Smooth muscle cell (in vitro differentiated cells): ENCODE data around the gene HDAC5. TPM values are rescaled to one million over a fixed set of nuclear protein-coding genes. Genes with fewer than 3 reads are reported as not detected.

Experiments used
- DNase-seq: peaks from one replicate; lab custom pipeline; 2025; ENCODE audit not compliant: unreplicated experiment; lab: John Stamatoyannopoulos, UW
- H2AFZ ChIP-seq: fragments of 200-600 bp; sonication (generic); 2 replicates; pipeline ENCODE4 v1.6.0; 2016; ENCODE audit warnings: antibody characterized with exemption, low read depth, mild to moderate bottlenecking
- H3F3A ChIP-seq: fragments of 200-600 bp; sonication (generic); 2 replicates; pipeline ENCODE4 v1.6.0; 2017; ENCODE audit warnings: antibody characterized with exemption, low read depth
- H3K27ac ChIP-seq: fragments of 200-600 bp; sonication (generic); 2 replicates; pipeline ENCODE4 v1.5.1; 2016; ENCODE audit warnings: low read depth, mild to moderate bottlenecking
- H3K27me3 ChIP-seq: fragments of 200-600 bp; sonication (generic); 2 replicates; pipeline ENCODE4 v1.6.1; 2016; ENCODE audit warnings: low read depth, mild to moderate bottlenecking
- H3K36me3 ChIP-seq: fragments of 200-600 bp; sonication (generic); 2 replicates; pipeline ENCODE4 v1.5.1; 2016; ENCODE audit warnings: low read depth
- H3K4me1 ChIP-seq: fragments of 200-600 bp; sonication (generic); 2 replicates; pipeline ENCODE4 v1.5.1; 2016; ENCODE audit warnings: low read depth
- H3K4me2 ChIP-seq: fragments of 200-600 bp; sonication (generic); 2 replicates; pipeline ENCODE4 v1.6.0; 2016; ENCODE audit warnings: mild to moderate bottlenecking
- H3K4me3 ChIP-seq: fragments of 200-600 bp; sonication (generic); 2 replicates; pipeline ENCODE4 v1.5.1; 2016; ENCODE audit warnings: mild to moderate bottlenecking
- H3K79me2 ChIP-seq: fragments of 200-600 bp; sonication (generic); 2 replicates; pipeline ENCODE4 v1.6.0; 2016; ENCODE audit warnings: low read depth, mild to moderate bottlenecking
- H3K9ac ChIP-seq: fragments of 200-600 bp; sonication (generic); 2 replicates; pipeline ENCODE4 v1.6.0; 2016; ENCODE audit warnings: low read depth
- H3K9me3 ChIP-seq: fragments of 200-600 bp; sonication (generic); replicated peaks from 2 replicates; pipeline ENCODE4 v1.5.1; 2016; ENCODE audit warnings: low read depth
- H4K20me1 ChIP-seq: fragments of 200-600 bp; sonication (generic); 2 replicates; pipeline ENCODE4 v1.6.0; 2016; ENCODE audit warnings: low read depth
- CTCF ChIP-seq: fragments of 200-600 bp; sonication (generic); IDR thresholded peaks from 2 replicates; pipeline ENCODE4 v1.5.1; 2017; ENCODE audit warnings: borderline replicate concordance, mild to moderate bottlenecking, antibody characterized with exemption; ENCODE audit not compliant: insufficient read depth, poor library complexity, severe bottlenecking
- WGBS: methylation state at CpG from one replicate; pipeline ENCODE4 v1.1.7; 2016; ENCODE audit warnings: low lambda C conversion rate; 5-methylcytosine and 5-hydroxymethylcytosine counted together
- polyA plus RNA-seq: library from polyadenylated mRNA; unstranded; fragments of >200 nt; fragmentation: Nextera tagmentation; extraction: Ambion mirVana; gene quantifications from 2 replicates; pipeline ENCODE4 v1.2.1, GENCODE V29; 2016
- total RNA-seq: library from RNA; depleted of rRNA; stranded (reverse); fragments of >200 nt; gene quantifications from 2 replicates; pipeline ENCODE4 v1.2.3, GENCODE V29; 2014

HDAC5 gene
- total and polyA plus RNA-seq, 2 experiments from 2014 or later, result 52.6 to 65.3 TPM

DNA sequence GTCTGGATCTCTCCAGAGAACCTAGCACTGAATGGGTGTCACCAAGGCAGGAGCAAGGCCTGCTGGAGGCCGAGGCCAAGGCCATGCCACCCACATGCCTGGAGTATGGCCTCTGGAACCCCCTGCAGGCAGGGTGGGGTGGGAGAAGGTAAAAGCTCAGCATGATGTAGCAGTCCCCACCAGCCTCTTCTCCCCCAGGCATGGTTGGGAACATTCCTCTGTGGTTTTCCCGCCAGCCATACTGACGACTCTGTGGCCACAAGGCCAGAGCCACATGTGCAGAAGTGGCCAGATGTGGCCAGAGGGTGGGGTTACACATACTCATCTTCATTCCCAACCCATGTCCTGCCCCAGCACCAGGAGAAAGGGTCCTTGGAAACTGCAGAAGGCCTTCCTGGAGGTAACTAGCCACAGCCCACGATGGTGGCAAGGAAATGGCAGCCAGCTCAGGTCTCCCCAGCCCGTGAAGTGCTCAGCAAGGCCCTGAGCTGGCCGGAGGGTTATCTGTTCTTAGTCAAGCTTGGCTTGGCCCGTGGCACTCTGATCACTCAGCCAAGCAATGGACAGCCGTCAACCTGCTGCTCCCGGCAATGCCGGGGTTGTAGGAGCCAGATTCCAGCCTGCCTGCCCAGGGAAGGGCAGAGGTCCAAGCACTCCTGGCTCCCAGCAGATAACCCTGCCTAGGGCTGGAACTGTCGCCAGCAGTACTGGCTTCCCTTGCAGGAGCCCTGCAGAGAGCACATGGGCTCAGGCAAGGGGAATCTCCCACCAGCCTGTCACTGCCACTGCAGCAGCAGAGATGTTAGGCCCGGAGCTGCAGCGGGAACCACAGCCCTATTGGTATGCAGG lies 26.1 kb downstream of the HDAC5 start:
- Histone ChIP-seq H3K4me2 (peak overlapping the region; percentile 78), H2AFZ (no peak overlapping the region), H4K20me1 (peaks cover 14% of the 10 kb centered on the region), H3F3A (peaks cover 16% of the 10 kb centered on the region), H3K36me3 (no peaks in the 10 kb centered on the region), H3K27ac (peak overlapping the region; percentile 98), H3K9ac (peak overlapping the region; percentile 86), H3K4me1 (peaks cover 25% of the 10 kb centered on the region), H3K27me3 (no peaks in the 10 kb centered on the region), H3K79me2 (peaks cover 14% of the 10 kb centered on the region), H3K4me3 (no peak overlapping the region), H3K9me3 (no peaks in the 10 kb centered on the region)
- WGBS, result 54% methylated on average over 13 of the region's 13 CpGs
- DNase-seq, result no peak
- TF ChIP-seq CTCF, result no peak

DNA sequence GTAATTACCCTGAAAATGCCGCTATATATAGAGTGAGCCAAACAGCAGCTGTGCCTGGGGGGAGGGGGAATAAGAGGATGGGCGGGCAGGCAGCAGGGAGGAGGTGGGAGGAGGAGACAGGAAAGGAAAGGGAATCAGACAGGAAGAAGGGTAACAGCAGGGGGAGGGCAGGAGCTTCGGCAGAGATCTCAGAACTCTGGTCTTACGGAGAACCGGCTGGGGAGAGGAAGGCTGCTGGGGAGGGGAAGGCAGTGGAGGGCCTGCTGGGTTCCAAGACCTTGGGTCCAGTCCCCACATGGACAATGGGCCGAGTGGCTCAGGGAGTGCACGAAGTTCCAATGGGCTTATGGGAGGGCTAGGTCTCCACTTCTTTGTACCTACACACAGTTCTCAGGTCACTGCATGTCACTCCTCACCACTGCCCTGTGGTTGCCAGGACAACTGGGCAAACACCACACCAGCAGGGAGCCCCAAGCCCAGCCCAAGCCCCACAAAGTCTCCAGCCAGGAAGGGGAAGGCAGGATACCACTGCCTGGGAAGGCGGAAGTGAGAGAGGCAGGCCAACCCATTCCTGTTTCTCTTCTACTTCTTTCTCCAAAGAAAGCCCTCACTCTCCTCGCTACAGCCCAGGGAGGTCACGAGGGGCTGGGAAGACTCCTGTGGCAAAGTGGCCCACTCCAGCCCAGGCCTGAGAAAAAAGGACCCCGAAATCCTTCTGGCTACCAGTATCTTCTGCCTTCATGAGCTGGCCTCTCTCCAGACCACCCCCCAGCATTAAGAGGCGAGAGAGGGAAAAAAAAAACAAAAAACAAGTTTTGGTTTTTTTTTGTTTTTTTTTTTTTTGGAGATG lies 27.6 kb downstream of the HDAC5 start:
- peak overlapping the region; percentile 86 for H3K9ac ChIP-seq
- no peak for TF ChIP-seq CTCF
- no peaks in the 10 kb centered on the region for H3K27me3 ChIP-seq
- 17% methylated on average over 11 of the region's 12 CpGs for WGBS
- DNase-seq, result peak; percentile 80
- no peak overlapping the region for H2AFZ ChIP-seq
- H3K27ac ChIP-seq, result peak overlapping the region; percentile 98
- H3K4me3 ChIP-seq, result peak overlapping the region; percentile 30
- H3K4me1 ChIP-seq, result peaks cover 25% of the 10 kb centered on the region
- no peaks in the 10 kb centered on the region for H3K36me3 ChIP-seq
- H3K4me2 ChIP-seq, result peak overlapping the region; percentile 78
- peaks cover 14% of the 10 kb centered on the region for H4K20me1 ChIP-seq
- H3F3A ChIP-seq, result peaks cover 16% of the 10 kb centered on the region
- no peaks in the 10 kb centered on the region for H3K9me3 ChIP-seq
- peaks cover 12% of the 10 kb centered on the region for H3K79me2 ChIP-seq

GRCh38 chr17:44095388-44095646 lies 28.1 kb downstream of the HDAC5 start:
- TF ChIP-seq CTCF, result no peak
- H3K4me3 ChIP-seq, result peak overlapping the region; percentile 30
- H3K4me2 ChIP-seq, result peak overlapping the region; percentile 78
- H3K9ac ChIP-seq, result peak overlapping the region; percentile 86
- no peaks in the 10 kb centered on the region for H3K27me3 ChIP-seq
- H4K20me1 ChIP-seq, result peaks cover 14% of the 10 kb centered on the region
- H3K79me2 ChIP-seq, result peaks cover 7% of the 10 kb centered on the region
- no peak for DNase-seq
- H3K36me3 ChIP-seq, result no peaks in the 10 kb centered on the region
- H3K9me3 ChIP-seq, result no peaks in the 10 kb centered on the region
- H2AFZ ChIP-seq, result no peak overlapping the region
- peaks cover 16% of the 10 kb centered on the region for H3F3A ChIP-seq
- peak overlapping the region; percentile 98 for H3K27ac ChIP-seq
- H3K4me1 ChIP-seq, result peaks cover 25% of the 10 kb centered on the region
- WGBS, result 5% methylated on average over 2 of the region's 2 CpGs
